ENCODE measurements around the gene GPR143. TPM values are rescaled to one million over a fixed set of nuclear protein-coding genes. Genes with fewer than 3 reads are reported as not detected.
"Not testable (repeated sequence)": the region's sequence is repeated elsewhere in the genome, so short reads cannot be mapped to it uniquely, and the experiment has no call there.

GPR143 gene
- not detected for total RNA-seq

- Mint-ChIP-seq H3K36me3 (ENCODE audit: low read depth) (no peaks in the 10 kb centered on the region), H3K4me3 (no peak within 1 kb of the TSS), H3K9me3 (no peaks in the 10 kb centered on the region), H3K27me3 (peaks cover 16% of the 10 kb centered on the region), H3K27ac (no peak within 1 kb of the TSS), H3K4me1 (no peaks in the 10 kb centered on the region)
- POLR2A ChIA-PET: no interaction called here
- no peak for DNase-seq
- CTCF ChIA-PET: no interaction called here
Observed at GRCh38 chrX:9765737-9766097, at the start of gene GPR143. Gene GPR143 (minus strand): TSS chrX:9765847. CDS start chrX:9765817, 30 bp downstream.

DNA sequence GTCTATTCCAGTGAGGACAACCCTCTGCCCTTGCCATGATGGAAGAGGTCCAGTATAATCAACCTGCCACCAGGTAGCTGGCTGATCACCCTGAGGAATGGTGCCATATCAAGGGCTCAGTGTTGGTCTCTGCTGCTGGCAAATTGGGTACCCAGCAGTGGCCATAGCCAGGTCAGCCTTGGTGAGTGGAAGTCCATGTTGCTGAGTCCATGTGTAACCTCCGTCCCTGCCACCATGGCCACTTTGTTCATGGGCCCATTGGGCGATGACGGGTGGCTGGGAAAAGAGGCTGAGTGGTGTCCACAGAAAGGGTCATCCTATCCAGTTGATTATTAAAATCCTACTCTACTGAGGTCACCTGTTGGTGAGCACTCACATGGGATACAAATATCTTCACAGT, 45.4 kb upstream of the GPR143 start:
- H3K27ac Mint-ChIP-seq; H3K9me3 Mint-ChIP-seq; H3K4me3 Mint-ChIP-seq; CTCF ChIA-PET; POLR2A ChIA-PET; H3K4me1 Mint-ChIP-seq; H3K27me3 Mint-ChIP-seq; H3K36me3 Mint-ChIP-seq (ENCODE audit: low read depth); DNase-seq: not testable (repeated sequence)

- CTCF ChIA-PET; H3K27ac Mint-ChIP-seq; H3K27me3 Mint-ChIP-seq; H3K9me3 Mint-ChIP-seq; H3K4me1 Mint-ChIP-seq; H3K36me3 Mint-ChIP-seq (ENCODE audit: low read depth); H3K4me3 Mint-ChIP-seq; POLR2A ChIA-PET; DNase-seq: not testable (repeated sequence)
Observed at GRCh38 chrX:9809876-9810275, 44.2 kb upstream of the GPR143 start.

DNA sequence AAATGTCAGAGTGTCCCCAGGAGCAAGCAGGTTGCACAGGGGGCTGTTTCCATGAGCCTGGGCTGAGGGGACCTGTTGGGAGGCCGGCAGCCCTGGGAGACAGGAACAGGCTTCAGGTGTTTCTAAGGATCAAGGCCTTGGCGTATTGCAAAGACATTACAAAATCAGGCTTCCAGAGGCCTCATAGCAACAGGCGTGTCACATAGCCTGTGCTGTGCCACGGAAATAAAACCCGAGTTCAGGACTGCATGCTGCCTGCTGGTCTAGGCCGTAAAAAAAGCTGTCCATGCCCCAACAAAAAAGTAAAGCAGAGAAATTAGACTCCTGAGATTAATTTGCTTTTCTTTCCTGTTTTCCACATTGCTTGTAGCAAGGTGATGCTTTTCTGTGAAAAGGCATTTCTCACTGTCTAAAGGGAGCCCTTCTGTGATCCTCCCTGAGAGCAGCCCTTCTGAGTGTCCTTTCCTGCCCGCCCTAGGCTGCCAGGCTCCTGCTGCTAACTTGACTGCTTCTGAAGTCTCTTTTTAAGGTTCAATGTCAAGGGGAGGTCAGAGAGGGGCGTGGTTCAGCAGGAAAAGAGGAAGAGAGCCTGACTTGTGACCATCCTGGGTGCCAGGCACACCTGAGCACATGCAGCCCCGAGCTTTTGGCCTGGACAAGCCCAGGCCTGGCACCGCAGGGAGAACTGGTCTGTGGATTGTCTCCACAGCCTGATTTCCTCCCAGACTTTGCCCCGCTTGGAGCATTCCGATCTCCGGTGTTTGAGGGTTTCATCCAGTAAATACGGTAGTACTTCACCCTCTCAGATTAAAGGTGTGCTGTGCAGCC, 41.9 kb upstream of the GPR143 start:
- no peak overlapping the region for H3K27ac Mint-ChIP-seq
- no peak for DNase-seq
- no peaks in the 10 kb centered on the region for H3K27me3 Mint-ChIP-seq
- H3K36me3 Mint-ChIP-seq (ENCODE audit: low read depth): no peaks in the 10 kb centered on the region
- no peaks in the 10 kb centered on the region for H3K9me3 Mint-ChIP-seq
- CTCF ChIA-PET: no interaction called here
- H3K4me1 Mint-ChIP-seq: no peaks in the 10 kb centered on the region
- H3K4me3 Mint-ChIP-seq: no peak overlapping the region
- POLR2A ChIA-PET: no interaction called here

DNA sequence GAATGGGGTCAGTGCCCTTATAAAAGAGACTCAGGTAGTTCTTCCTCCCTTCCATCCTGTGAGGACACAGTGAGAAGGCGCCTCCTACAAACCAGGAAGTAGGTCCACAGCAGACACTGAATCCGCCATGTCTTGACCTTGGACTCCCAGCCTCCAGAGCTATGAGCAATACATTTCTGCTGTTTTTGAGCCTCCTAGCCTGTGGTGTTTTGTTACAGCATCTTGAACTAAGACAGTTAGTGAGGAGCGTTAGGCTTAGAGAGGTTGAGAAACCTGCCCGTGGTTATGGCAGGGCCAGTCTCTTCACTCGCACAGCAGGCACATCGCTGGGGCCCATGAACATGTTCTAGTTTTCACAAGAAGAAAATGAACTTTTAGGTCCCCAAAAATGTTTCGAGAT, 40.3 kb upstream of the GPR143 start:
- no peak for DNase-seq
- H3K4me3 Mint-ChIP-seq: no peak overlapping the region
- H3K36me3 Mint-ChIP-seq (ENCODE audit: low read depth): no peaks in the 10 kb centered on the region
- H3K27me3 Mint-ChIP-seq: no peaks in the 10 kb centered on the region
- no peaks in the 10 kb centered on the region for H3K9me3 Mint-ChIP-seq
- H3K4me1 Mint-ChIP-seq: no peaks in the 10 kb centered on the region
- ChIA-PET CTCF (no interaction called here), POLR2A (no interaction called here)
- no peak overlapping the region for H3K27ac Mint-ChIP-seq

GRCh38 chrX:9804444-9804843, 38.8 kb upstream of the GPR143 start:
- Mint-ChIP-seq H3K36me3 (ENCODE audit: low read depth) (no peaks in the 10 kb centered on the region), H3K27me3 (no peaks in the 10 kb centered on the region), H3K27ac (no peak overlapping the region), H3K4me1 (no peaks in the 10 kb centered on the region), H3K9me3 (peaks cover 8% of the 10 kb centered on the region), H3K4me3 (no peak overlapping the region)
- no peak for DNase-seq
- ChIA-PET CTCF (no interaction called here), POLR2A (no interaction called here)

DNA sequence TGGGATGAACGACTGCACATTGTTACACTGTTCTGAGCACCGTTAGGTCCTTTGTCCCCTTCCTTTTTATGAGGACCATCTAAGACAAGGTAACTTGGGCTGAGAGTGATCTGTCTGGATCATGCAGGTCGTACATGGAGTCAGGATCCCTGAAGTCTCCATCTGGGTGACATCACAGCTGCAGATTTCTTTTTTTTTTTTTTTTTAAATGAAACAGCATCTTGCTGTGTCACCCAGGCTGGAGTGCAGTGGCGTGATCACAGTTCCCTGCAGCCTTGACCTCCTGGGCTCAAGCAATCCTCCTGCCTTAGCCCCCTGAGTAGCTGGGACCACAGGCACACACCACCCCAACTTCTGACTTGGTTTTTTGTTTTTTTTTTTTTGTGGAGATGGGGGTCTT, 37.1 kb upstream of the GPR143 start:
- no peaks in the 10 kb centered on the region for H3K36me3 Mint-ChIP-seq (ENCODE audit: low read depth)
- ChIA-PET POLR2A (no interaction called here), CTCF (no interaction called here)
- no peak for DNase-seq
- H3K27me3 Mint-ChIP-seq: no peaks in the 10 kb centered on the region
- H3K4me1 Mint-ChIP-seq: no peaks in the 10 kb centered on the region
- peaks cover 8% of the 10 kb centered on the region for H3K9me3 Mint-ChIP-seq
- no peak overlapping the region for H3K4me3 Mint-ChIP-seq
- H3K27ac Mint-ChIP-seq: no peak overlapping the region

- Mint-ChIP-seq H3K4me3 (no peak overlapping the region), H3K9me3 (peaks cover 8% of the 10 kb centered on the region), H3K36me3 (ENCODE audit: low read depth) (no peaks in the 10 kb centered on the region), H3K27ac (no peak overlapping the region), H3K27me3 (peaks cover 5% of the 10 kb centered on the region), H3K4me1 (no peaks in the 10 kb centered on the region)
- POLR2A ChIA-PET: no interaction called here
- DNase-seq: no peak
- CTCF ChIA-PET: no interaction called here
Observed at GRCh38 chrX:9797384-9798360, 32.0 kb upstream of the GPR143 start.

GRCh38 chrX:9794495-9794894, 28.8 kb upstream of the GPR143 start:
- DNase-seq: no peak
- Mint-ChIP-seq H3K4me1 (no peaks in the 10 kb centered on the region), H3K27ac (no peak overlapping the region), H3K9me3 (peaks cover under 1% of the 10 kb centered on the region), H3K36me3 (ENCODE audit: low read depth) (no peaks in the 10 kb centered on the region), H3K27me3 (peaks cover 7% of the 10 kb centered on the region), H3K4me3 (no peak overlapping the region)
- ChIA-PET CTCF (no interaction called here), POLR2A (no interaction called here)

DNA sequence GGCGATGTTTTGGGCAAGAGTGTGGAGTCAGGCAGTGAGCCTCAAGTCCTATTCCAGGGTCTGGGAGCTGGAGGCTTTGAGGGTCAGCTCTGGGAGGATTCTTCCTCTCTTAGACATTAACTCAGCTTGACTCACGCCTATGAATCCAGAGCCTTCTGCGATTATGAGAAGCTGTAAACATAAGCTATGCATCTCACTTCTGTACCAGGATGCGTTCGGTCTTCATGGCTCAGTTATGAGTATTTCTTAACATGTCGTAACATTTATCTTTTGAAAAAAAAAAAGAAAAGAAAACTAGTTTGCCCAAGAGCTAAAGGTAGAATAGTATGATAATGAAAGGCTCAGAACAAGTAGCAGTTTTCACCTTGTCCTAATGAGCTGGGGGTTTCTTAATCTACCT, 25.2 kb upstream of the GPR143 start:
- no peaks in the 10 kb centered on the region for H3K9me3 Mint-ChIP-seq
- H3K27me3 Mint-ChIP-seq: peaks cover 28% of the 10 kb centered on the region
- H3K4me1 Mint-ChIP-seq: no peaks in the 10 kb centered on the region
- H3K27ac Mint-ChIP-seq: no peak overlapping the region
- no peak for DNase-seq
- no peaks in the 10 kb centered on the region for H3K36me3 Mint-ChIP-seq (ENCODE audit: low read depth)
- ChIA-PET CTCF (interaction anchor here (0.6 kb wide), 1 partner anchor 39 kb away, joined by 7 read pairs; no protein-coding TSS in a partner anchor), POLR2A (interaction anchor here (0.9 kb wide), 1 partner anchor 48 kb away, joined by 3 read pairs; no protein-coding TSS in a partner anchor)
- H3K4me3 Mint-ChIP-seq: no peak overlapping the region

- CTCF ChIA-PET: no interaction called here
- no peaks in the 10 kb centered on the region for H3K36me3 Mint-ChIP-seq (ENCODE audit: low read depth)
- H3K27me3 Mint-ChIP-seq: peaks cover 31% of the 10 kb centered on the region
- POLR2A ChIA-PET: no interaction called here
- no peaks in the 10 kb centered on the region for H3K4me1 Mint-ChIP-seq
- no peaks in the 10 kb centered on the region for H3K9me3 Mint-ChIP-seq
- no peak for DNase-seq
- no peak overlapping the region for H3K4me3 Mint-ChIP-seq
- H3K27ac Mint-ChIP-seq: no peak overlapping the region
Observed at GRCh38 chrX:9789555-9789954, 23.9 kb upstream of the GPR143 start.

DNA sequence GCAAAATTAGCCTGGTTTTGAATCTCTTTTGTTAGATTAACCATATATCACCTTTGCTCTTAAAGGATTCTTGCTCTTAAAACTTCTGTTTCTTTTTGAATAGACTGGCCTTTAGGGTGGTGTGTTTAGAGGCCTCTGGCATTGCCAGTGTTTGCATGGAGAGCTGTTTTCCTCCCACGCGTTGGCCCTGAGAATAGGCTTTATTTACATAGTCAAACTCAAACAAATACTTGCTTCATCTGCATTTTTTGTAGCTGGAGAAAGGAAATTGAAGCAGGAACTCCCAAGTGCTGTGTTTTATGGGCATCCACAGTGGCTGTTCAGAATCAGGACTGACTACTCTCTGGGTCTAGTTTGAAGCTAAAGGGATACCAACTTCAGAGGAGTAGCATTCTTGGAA, 23.3 kb upstream of the GPR143 start:
- Mint-ChIP-seq H3K27me3 (peaks cover 34% of the 10 kb centered on the region), H3K27ac (no peak overlapping the region), H3K4me3 (no peak overlapping the region), H3K9me3 (no peaks in the 10 kb centered on the region), H3K36me3 (ENCODE audit: low read depth) (no peaks in the 10 kb centered on the region), H3K4me1 (no peaks in the 10 kb centered on the region)
- POLR2A ChIA-PET: no interaction called here
- CTCF ChIA-PET: no interaction called here
- no peak for DNase-seq

GRCh38 chrX:9786798-9787635, 21.4 kb upstream of the GPR143 start:
- H3K4me3 Mint-ChIP-seq: no peak overlapping the region
- ChIA-PET CTCF (no interaction called here), POLR2A (no interaction called here)
- no peak for DNase-seq
- peaks cover 43% of the 10 kb centered on the region for H3K27me3 Mint-ChIP-seq
- no peaks in the 10 kb centered on the region for H3K9me3 Mint-ChIP-seq
- no peaks in the 10 kb centered on the region for H3K36me3 Mint-ChIP-seq (ENCODE audit: low read depth)
- H3K27ac Mint-ChIP-seq: no peak overlapping the region
- no peaks in the 10 kb centered on the region for H3K4me1 Mint-ChIP-seq
